ENCODE data around the gene HOXC12. TPM values are rescaled to one million over a fixed set of nuclear protein-coding genes. Genes with fewer than 3 reads are reported as not detected.

The HOXC12 gene
- polyA plus RNA-seq, 1 of the 3 experiments (the other 2 are of a cell fraction): not detected

GRCh38 chr12:53937596-53938325, 16.9 kb upstream of the HOXC12 start:
- Histone ChIP-seq H3K9ac (no peak overlapping the region), H3K36me3 (replicated peaks in 1 of 2; ENCODE audit: control insufficient read depth in 1 of 2, insufficient read depth in 2 of 2, low read length in 1 of 2) (no peaks in the 10 kb centered on the region), H3K4me1 (ENCODE audit: control insufficient read depth in 1 of 2, insufficient read depth in 2 of 2, low read depth in 1 of 2, low read length in 1 of 2) (no peaks in the 10 kb centered on the region; a peak in 1 of 4 replicates), H3K9me2 (no peaks in the 10 kb centered on the region), H3K9me3 (no peaks in the 10 kb centered on the region), H3K4me2 (no peak overlapping the region), H3K27ac (ENCODE audit: low read depth in 2 of 2, low read length in 1 of 2) (no peak overlapping the region), H3K4me3 (ENCODE audit: low read depth in 2 of 2, low read length in 1 of 2) (no peak overlapping the region), H3K79me2 (ENCODE audit: insufficient read depth) (no peaks in the 10 kb centered on the region), H4K20me1 (ENCODE audit: insufficient read depth) (no peaks in the 10 kb centered on the region), H3K27me3 (ENCODE audit: insufficient read depth) (peaks cover 98% of the 10 kb centered on the region), H2AFZ (ENCODE audit: low read depth) (no peak overlapping the region), H3F3A (replicated peaks; ENCODE audit: insufficient read depth) (no peaks in the 10 kb centered on the region)
- WGBS (ENCODE audit: low lambda C conversion rate): 24% methylated on average over 23 of the region's 23 CpGs
- TF ChIP-seq FOXJ3 (CRISPR knock-in tag; IDR thresholded peaks at IDR 0.05) (no peak), EZH2phosphoT487 (IDR thresholded peaks at IDR 0.05; ENCODE audit: borderline replicate concordance, low read depth) (peak; percentile 74; the same call in 1 of the 2 replicates)
- DNase-seq: no peak
- ChIA-PET POLR2A (no interaction called here), CTCF (interaction anchor here (0.9 to 4.9 kb wide), 8 partner anchors 12 to 442 kb away, joined by 3 to 16 read pairs (median 4); no protein-coding TSS in a partner anchor)

DNA sequence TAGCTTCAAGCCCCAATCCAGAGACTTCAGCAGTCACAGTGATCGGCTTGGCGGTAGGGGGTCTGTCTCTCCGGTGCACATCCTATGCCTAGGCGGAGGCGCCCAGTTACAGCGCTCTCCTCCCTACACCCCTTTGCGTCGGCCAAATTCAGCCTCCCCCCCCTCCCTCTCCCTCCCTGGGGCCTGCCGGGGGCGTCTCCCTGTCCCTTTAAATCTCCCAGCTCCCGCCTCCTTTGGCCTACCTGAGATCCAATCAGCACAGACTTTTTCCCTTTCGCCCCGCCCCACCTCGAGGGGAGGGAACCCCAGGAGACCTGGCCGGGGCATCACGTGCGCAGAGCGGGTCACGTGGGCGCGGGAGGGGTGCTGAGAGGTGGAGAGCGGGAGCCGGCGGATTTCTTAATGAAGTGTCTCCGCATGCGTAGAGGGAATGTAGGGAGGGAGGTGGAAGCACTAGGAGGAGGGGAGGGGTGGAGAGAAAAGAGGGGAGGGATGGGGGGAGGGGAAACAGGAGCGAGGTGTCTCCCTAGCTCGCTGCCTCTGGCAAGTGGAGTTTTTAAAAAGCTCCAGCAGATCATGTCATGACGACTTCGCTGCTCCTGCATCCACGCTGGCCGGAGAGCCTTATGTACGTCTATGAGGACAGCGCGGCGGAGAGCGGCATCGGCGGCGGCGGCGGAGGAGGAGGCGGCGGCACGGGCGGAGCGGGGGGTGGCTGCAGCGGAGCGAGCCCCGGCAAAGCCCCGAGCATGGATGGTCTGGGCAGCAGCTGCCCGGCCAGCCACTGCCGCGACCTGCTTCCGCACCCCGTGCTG, 16.2 kb upstream of the HOXC12 start, which contains the start of gene HOXC13:
Gene HOXC13 (plus strand): TSS at position 506 of the 815 bp plus-strand sequence. CDS start 76 bp downstream, at position 582.
- ChIA-PET CTCF (interaction anchor here (0.8 to 4.9 kb wide), 9 partner anchors 13 to 465 kb away, joined by 3 to 16 read pairs (median 4); no protein-coding TSS in a partner anchor), POLR2A (no interaction called here)
- Histone ChIP-seq H3F3A (replicated peaks; ENCODE audit: insufficient read depth) (no peaks in the 10 kb centered on the region), H3K27me3 (ENCODE audit: insufficient read depth) (peaks cover 98% of the 10 kb centered on the region), H3K4me1 (ENCODE audit: control insufficient read depth in 1 of 2, insufficient read depth in 2 of 2, low read depth in 1 of 2, low read length in 1 of 2) (no peaks in the 10 kb centered on the region; a peak in 1 of 4 replicates), H3K9me2 (no peaks in the 10 kb centered on the region), H3K4me3 (ENCODE audit: low read depth in 2 of 2, low read length in 1 of 2) (no peak within 1 kb of the TSS; a peak in 1 of 4 replicates), H3K79me2 (ENCODE audit: insufficient read depth) (no peaks in the 10 kb centered on the region), H3K36me3 (replicated peaks in 1 of 2; ENCODE audit: control insufficient read depth in 1 of 2, insufficient read depth in 2 of 2, low read length in 1 of 2) (no peaks in the 10 kb centered on the region), H3K4me2 (no peak within 1 kb of the TSS), H3K27ac (ENCODE audit: low read depth in 2 of 2, low read length in 1 of 2) (no peak within 1 kb of the TSS), H2AFZ (ENCODE audit: low read depth) (no peak within 1 kb of the TSS), H3K9me3 (no peaks in the 10 kb centered on the region), H3K9ac (no peak within 1 kb of the TSS), H4K20me1 (ENCODE audit: insufficient read depth) (no peaks in the 10 kb centered on the region)
- DNase-seq: peak; percentile 86
- WGBS (ENCODE audit: low lambda C conversion rate): 6% methylated on average over 41 of the region's 56 CpGs
- TF ChIP-seq RAD21 (IDR thresholded peaks at IDR 0.05; ENCODE audit: low read length): no peak
- TF ChIP-seq FOXJ3 (CRISPR knock-in tag; IDR thresholded peaks at IDR 0.05): no peak
- no peak for TF ChIP-seq RFX5 (IDR thresholded peaks at IDR 0.05; ENCODE audit: low read length)
- TF ChIP-seq FOSL2 (IDR thresholded peaks at IDR 0.05; ENCODE audit: borderline replicate concordance, low read depth): no peak
- no peak for TF ChIP-seq CHD2 (IDR thresholded peaks at IDR 0.05; ENCODE audit: low read length, partially characterized antibody)
- no peak for TF ChIP-seq GATA2 (CRISPR knock-in tag; IDR thresholded peaks at IDR 0.05)
- TF ChIP-seq ELF1 (IDR thresholded peaks at IDR 0.05): no peak
- peak; percentile 73 for TF ChIP-seq EZH2phosphoT487 (IDR thresholded peaks at IDR 0.05; ENCODE audit: borderline replicate concordance, low read depth)
- no peak for TF ChIP-seq TEAD4 (IDR thresholded peaks at IDR 0.05; ENCODE audit: borderline replicate concordance, insufficient read depth)
- TF ChIP-seq, protein P1, sequence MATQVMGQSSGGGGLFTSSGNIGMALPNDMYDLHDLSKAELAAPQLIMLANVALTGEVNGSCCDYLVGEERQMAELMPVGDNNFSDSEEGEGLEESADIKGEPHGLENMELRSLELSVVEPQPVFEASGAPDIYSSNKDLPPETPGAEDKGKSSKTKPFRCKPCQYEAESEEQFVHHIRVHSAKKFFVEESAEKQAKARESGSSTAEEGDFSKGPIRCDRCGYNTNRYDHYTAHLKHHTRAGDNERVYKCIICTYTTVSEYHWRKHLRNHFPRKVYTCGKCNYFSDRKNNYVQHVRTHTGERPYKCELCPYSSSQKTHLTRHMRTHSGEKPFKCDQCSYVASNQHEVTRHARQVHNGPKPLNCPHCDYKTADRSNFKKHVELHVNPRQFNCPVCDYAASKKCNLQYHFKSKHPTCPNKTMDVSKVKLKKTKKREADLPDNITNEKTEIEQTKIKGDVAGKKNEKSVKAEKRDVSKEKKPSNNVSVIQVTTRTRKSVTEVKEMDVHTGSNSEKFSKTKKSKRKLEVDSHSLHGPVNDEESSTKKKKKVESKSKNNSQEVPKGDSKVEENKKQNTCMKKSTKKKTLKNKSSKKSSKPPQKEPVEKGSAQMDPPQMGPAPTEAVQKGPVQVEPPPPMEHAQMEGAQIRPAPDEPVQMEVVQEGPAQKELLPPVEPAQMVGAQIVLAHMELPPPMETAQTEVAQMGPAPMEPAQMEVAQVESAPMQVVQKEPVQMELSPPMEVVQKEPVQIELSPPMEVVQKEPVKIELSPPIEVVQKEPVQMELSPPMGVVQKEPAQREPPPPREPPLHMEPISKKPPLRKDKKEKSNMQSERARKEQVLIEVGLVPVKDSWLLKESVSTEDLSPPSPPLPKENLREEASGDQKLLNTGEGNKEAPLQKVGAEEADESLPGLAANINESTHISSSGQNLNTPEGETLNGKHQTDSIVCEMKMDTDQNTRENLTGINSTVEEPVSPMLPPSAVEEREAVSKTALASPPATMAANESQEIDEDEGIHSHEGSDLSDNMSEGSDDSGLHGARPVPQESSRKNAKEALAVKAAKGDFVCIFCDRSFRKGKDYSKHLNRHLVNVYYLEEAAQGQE (IDR thresholded peaks at IDR 0.05; ENCODE audit: low read depth, low read length): no peak
- TF ChIP-seq USF1 (IDR thresholded peaks at IDR 0.05; ENCODE audit: borderline replicate concordance, low read depth): peak; percentile 88
- no peak for TF ChIP-seq MEF2A (IDR thresholded peaks at IDR 0.05; ENCODE audit: borderline replicate concordance, low read depth)
- TF ChIP-seq IRF3 (IDR thresholded peaks at IDR 0.05; ENCODE audit: low read depth, low read length): no peak
- peak; percentile 67; the same call in 1 of the 2 replicates for TF ChIP-seq USF2 (IDR thresholded peaks at IDR 0.05; ENCODE audit: borderline replicate concordance, low read depth, low read length)
